Upper lobe of left lung (tissue), 4 donors: ENCODE data around the gene UAP1.

ENCODE experiments used
- EP300 ChIP-seq, 4 donors: sonication (generic); formaldehyde crosslinking; IDR thresholded peaks; one replicate each; pipeline ENCODE4 v1.5.1; 2017; ENCODE audit warnings: antibody characterized with exemption in 4 of 4, control low read depth in 2 of 4
- POLR2A ChIP-seq, 4 donors: fragments of 450-650 bp; IDR thresholded peaks; one replicate each; pipeline ENCODE4 v1.5.1; 2016 to 2017; ENCODE audit warnings: antibody characterized with exemption in 4 of 4, mild to moderate bottlenecking in 2 of 4
- TF ChIP-seq, protein P1 (sequence below), 6 experiments: fragments of 450-650 bp in 4 of 6; fragments of 200-600 bp in 2 of 6; sonication (generic) in 2 of 6; IDR thresholded peaks; one replicate each; pipeline ENCODE4 v1.5.1; 2016 to 2019; ENCODE audit warnings: antibody characterized with exemption in 6 of 6

DNA sequence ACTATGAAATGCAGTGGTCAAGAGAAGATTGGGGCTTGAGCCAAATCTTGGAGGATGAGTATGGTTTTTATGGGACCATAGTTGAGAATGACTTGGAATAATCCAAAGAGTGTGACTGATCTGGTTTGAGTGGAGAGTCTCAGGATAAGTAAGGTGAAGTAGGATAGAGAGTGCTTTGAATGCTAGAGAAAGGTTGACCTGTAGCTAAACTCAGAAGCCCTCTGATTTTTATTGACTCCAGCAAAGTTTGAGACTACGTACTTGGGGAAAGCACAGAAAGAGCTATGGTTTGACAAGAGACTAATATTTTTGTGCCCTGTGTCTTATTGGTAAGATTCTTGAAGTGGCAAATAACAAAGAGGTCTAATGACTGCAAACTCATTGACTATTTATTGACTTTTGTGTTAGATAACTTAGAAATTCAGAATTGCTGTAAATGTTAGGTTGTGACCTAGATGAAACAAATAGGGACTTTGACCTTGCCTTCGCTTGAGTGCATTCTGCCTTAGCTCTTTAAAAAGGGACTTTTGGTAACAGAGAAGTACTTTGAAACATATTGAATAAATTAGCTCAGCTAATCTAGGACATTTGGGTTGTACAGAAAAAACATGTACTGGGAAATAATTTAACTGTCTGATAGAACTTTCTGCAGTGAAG is 35.1 kb downstream of the UAP1 start:
- TF ChIP-seq, protein P1, sequence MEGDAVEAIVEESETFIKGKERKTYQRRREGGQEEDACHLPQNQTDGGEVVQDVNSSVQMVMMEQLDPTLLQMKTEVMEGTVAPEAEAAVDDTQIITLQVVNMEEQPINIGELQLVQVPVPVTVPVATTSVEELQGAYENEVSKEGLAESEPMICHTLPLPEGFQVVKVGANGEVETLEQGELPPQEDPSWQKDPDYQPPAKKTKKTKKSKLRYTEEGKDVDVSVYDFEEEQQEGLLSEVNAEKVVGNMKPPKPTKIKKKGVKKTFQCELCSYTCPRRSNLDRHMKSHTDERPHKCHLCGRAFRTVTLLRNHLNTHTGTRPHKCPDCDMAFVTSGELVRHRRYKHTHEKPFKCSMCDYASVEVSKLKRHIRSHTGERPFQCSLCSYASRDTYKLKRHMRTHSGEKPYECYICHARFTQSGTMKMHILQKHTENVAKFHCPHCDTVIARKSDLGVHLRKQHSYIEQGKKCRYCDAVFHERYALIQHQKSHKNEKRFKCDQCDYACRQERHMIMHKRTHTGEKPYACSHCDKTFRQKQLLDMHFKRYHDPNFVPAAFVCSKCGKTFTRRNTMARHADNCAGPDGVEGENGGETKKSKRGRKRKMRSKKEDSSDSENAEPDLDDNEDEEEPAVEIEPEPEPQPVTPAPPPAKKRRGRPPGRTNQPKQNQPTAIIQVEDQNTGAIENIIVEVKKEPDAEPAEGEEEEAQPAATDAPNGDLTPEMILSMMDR (IDR thresholded peaks at IDR 0.05): no peak
- TF ChIP-seq POLR2A (IDR thresholded peaks at IDR 0.05) (no peak), EP300 (IDR thresholded peaks at IDR 0.05) (no peak)
